ENCODE results near the gene CD247.

DNA sequence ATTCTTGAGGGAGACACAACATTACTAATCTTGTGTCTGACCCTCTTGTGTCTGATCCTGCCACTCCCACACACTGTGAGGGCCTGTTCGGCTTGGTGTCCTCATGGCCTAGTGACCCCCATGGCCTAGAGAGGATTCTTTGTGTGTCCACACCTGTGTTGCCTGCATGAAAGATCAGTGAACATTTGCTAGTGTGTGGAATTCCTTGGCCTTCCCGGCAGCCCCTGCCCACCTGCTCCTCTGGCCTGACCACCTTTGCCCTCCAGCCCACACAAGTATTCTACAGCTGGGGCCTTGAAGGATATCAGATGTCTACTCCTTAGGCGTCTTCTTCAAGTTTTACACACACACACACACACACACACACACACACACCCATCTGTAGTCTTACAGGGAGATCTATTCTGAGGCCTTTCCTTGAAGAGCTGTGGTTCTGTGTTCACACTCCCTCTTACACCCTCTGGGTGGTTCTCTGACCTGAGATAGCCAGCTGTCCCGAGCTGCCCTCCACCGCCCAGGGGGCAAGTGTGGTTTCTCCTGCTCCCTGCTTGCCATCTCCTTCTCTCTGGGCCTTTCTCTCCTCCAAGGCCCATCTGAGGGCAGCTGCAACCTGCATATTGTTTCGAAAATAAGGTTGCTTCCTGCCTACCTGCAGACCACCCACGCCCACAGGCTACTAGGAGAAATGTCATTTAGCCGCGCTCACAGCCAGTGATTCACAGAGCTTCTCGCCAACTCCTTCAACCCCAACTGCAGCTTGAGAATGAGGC lies 45.4 kb downstream of the CD247 start:
- TF ChIP-seq CEBPB (IDR thresholded peaks at IDR 0.05; ENCODE audit: borderline replicate concordance in 1 of 2, low read depth in 2 of 2, low read length in 2 of 2) (no peak), MYC (IDR thresholded peaks at IDR 0.05; ENCODE audit: insufficient read depth, insufficient read length, insufficient replicate concordance, low read length, severe bottlenecking) (no peak)
